HepG2 (cell line): Measurements from ENCODE around the gene BMP2K. TPM values are rescaled to one million over a fixed set of nuclear protein-coding genes. Genes with fewer than 3 reads are reported as not detected.

Source experiments
- ATAC-seq: fragments of 200-7000 bp; cut with Tn5 transposase; 3 replicates; pipeline ENCODE4 v1.9.1; 2020; ENCODE audit warnings: mild to moderate bottlenecking, moderate library complexity
- BruUV-seq: library from RNA; stranded (reverse); fragments of 400-500 nt; replicated peaks from 2 replicates; lab custom pipeline; 2021; lab: Mats Ljungman, UMichigan
- CTCF ChIA-PET: fragments of 300-600 bp; formaldehyde crosslinking; extraction: SDS; loops from one replicate; lab custom pipeline; 2021; ENCODE audit warnings: low total read pairs, inconsistent platforms, low intra/inter-chr PET ratio; lab: Yijun Ruan, JAX
- POLR2A ChIA-PET: fragments of 350-600 bp; sonication (Branson Sonifier 250); formaldehyde crosslinking; loops from one replicate; lab custom pipeline; 2020; ENCODE audit warnings: antibody characterized with exemption, inconsistent platforms; lab: Yijun Ruan, JAX
- DNase-seq: peaks from one replicate; pipeline ENCODE4 v3.0.0-alpha.2; 2015; ENCODE audit warnings: low spot score
- FAIRE-seq: peaks from 3 replicates; lab custom pipeline; 2011; peaks lifted over from hg19 to GRCh38; lab: Jason Lieb, UNC
- H2AFZ ChIP-seq: one replicate; pipeline ENCODE4 v1.6.1; 2011; ENCODE audit warnings: low read length, inconsistent platforms
- H3K27ac ChIP-seq: fragments of 300-600 bp; 3 replicates; pipeline ENCODE4 v1.8.0; 2011; ENCODE audit warnings: mixed run types, mild to moderate bottlenecking, mixed read lengths, low read length, inconsistent platforms; ENCODE audit not compliant: insufficient read depth; ENCODE audit errors: extremely low read length
- H3K27me3 ChIP-seq, 2 experiments: fragments of 200-600 bp in 1 of 2; 2 replicates in 1 of 2; 3 replicates in 1 of 2; pipeline versions ENCODE4 v1.6.0 to v1.8.0; 2011; ENCODE audit warnings: low read length in 2 of 2, mild to moderate bottlenecking in 2 of 2, moderate library complexity in 2 of 2, inconsistent platforms in 1 of 2; ENCODE audit not compliant: insufficient read depth in 2 of 2, control insufficient read depth in 1 of 2
- H3K36me3 ChIP-seq, 2 experiments: fragments of 200-600 bp in 1 of 2; replicated peaks in 1 of 2; 2 replicates in 1 of 2; 3 replicates in 1 of 2; pipeline versions ENCODE4 v1.5.1 to v1.8.0; 2011; ENCODE audit warnings: low read length in 2 of 2, inconsistent platforms in 1 of 2; ENCODE audit not compliant: insufficient read depth in 2 of 2, control insufficient read depth in 1 of 2
- H3K4me1 ChIP-seq: 2 replicates; pipeline ENCODE4 v1.5.1; 2012; ENCODE audit warnings: low read length, inconsistent platforms; ENCODE audit not compliant: insufficient read depth
- H3K4me2 ChIP-seq: 2 replicates; pipeline ENCODE4 v1.6.0; 2011; ENCODE audit warnings: low read depth, low read length, inconsistent platforms
- H3K4me3 ChIP-seq, 3 experiments: fragments of 200-600 bp in 1 of 3; sonication (generic), shearing (Covaris generic) in 1 of 3; replicated peaks in 1 of 3; 2 replicates each; pipeline ENCODE4 v1.5.1; 2011 to 2016; ENCODE audit warnings: low read length in 3 of 3, inconsistent platforms in 2 of 3, low read depth in 2 of 3, mild to moderate bottlenecking in 2 of 3, control low read depth in 1 of 3, mixed read lengths in 1 of 3; ENCODE audit not compliant: insufficient read depth in 1 of 3
- H3K79me2 ChIP-seq: one replicate; pipeline ENCODE4 v1.6.1; 2011; ENCODE audit warnings: low read length, inconsistent platforms; ENCODE audit not compliant: insufficient read depth
- H3K9ac ChIP-seq: 2 replicates; pipeline ENCODE4 v1.6.0; 2011; ENCODE audit warnings: mild to moderate bottlenecking, low read depth, low read length, inconsistent platforms; ENCODE audit not compliant: insufficient read depth
- H3K9me3 ChIP-seq: 2 replicates; pipeline ENCODE4 v1.5.1; 2012; ENCODE audit warnings: mild to moderate bottlenecking, low read length
- H4K20me1 ChIP-seq: 2 replicates; pipeline ENCODE4 v1.6.0; 2011; ENCODE audit warnings: inconsistent platforms, mild to moderate bottlenecking, low read length, moderate library complexity; ENCODE audit not compliant: insufficient read depth
- CREBL2 ChIP-seq: sonication (generic); formaldehyde crosslinking; IDR thresholded peaks from 2 replicates; pipeline ENCODE4 v1.8.1; 2023; ENCODE audit warnings: missing genetic modification reagents, mild to moderate bottlenecking, borderline replicate concordance
- FOXJ3 ChIP-seq: sonication (generic); formaldehyde crosslinking; IDR thresholded peaks from 2 replicates; pipeline ENCODE4 v1.4.0; 2020; ENCODE audit warnings: missing genetic modification reagents, mild to moderate bottlenecking, borderline replicate concordance
- HIC2 ChIP-seq: sonication (generic); formaldehyde crosslinking; IDR thresholded peaks from 2 replicates; pipeline ENCODE4 v1.9.0; 2022; ENCODE audit warnings: low read depth, missing genetic modification reagents
- LBX2 ChIP-seq: sonication (generic); formaldehyde crosslinking; IDR thresholded peaks from 2 replicates; pipeline ENCODE4 v1.5.0; 2020; ENCODE audit warnings: missing genetic modification reagents, mild to moderate bottlenecking, borderline replicate concordance
- NFYC ChIP-seq: IDR thresholded peaks from 2 replicates; pipeline ENCODE4 v1.6.1; 2016; ENCODE audit warnings: missing genetic modification reagents, missing compliant biosample characterization
- NRL ChIP-seq: sonication (generic); formaldehyde crosslinking; IDR thresholded peaks from 2 replicates; pipeline ENCODE4 v1.5.0; 2020; ENCODE audit warnings: missing genetic modification reagents, mild to moderate bottlenecking, moderate library complexity, borderline replicate concordance
- SPEN ChIP-seq: sonication (generic); formaldehyde crosslinking; IDR thresholded peaks from 2 replicates; pipeline ENCODE4 v1.5.1; 2020; ENCODE audit warnings: low read depth, mild to moderate bottlenecking, missing genetic modification reagents
- ZFY ChIP-seq: sonication (generic); formaldehyde crosslinking; IDR thresholded peaks from 2 replicates; pipeline ENCODE4 v1.4.0; 2020; ENCODE audit warnings: missing genetic modification reagents
- ZNF224 ChIP-seq: sonication (generic); formaldehyde crosslinking; IDR thresholded peaks from 2 replicates; pipeline ENCODE4 v1.5.0; 2020; ENCODE audit warnings: mild to moderate bottlenecking, missing genetic modification reagents
- ZNF44 ChIP-seq: sonication (generic); formaldehyde crosslinking; IDR thresholded peaks from 2 replicates; pipeline ENCODE4 v1.5.1; 2020; ENCODE audit warnings: mild to moderate bottlenecking, missing genetic modification reagents
- ZNF496 ChIP-seq: sonication (generic); formaldehyde crosslinking; IDR thresholded peaks from 2 replicates; pipeline ENCODE4 v1.8.1; 2023; ENCODE audit warnings: mild to moderate bottlenecking, moderate library complexity, missing genetic modification reagents; ENCODE audit not compliant: insufficient replicate concordance
- ZNF577 ChIP-seq: sonication (generic); formaldehyde crosslinking; IDR thresholded peaks from 2 replicates; pipeline ENCODE4 v1.4.0; 2020; ENCODE audit warnings: mild to moderate bottlenecking, low read depth, missing genetic modification reagents, borderline replicate concordance
- ZNF792 ChIP-seq: IDR thresholded peaks from 2 replicates; pipeline ENCODE4 v1.6.1; 2016
- in situ Hi-C: cut with HindIII; loops from 2 replicates; pipeline ENCODE4 v1.10.0; 2017; ENCODE audit warnings: low pct_unique_long_range_greater_than_20kb; ENCODE audit not compliant: extremely low pct_ligation_motif_present
- intact Hi-C: fragments of 100-400 bp; cut with micrococcal nuclease; formaldehyde crosslinking; loops from one replicate; pipeline ENCODE4 v1.10.0; 2022; ENCODE audit not compliant: unreplicated experiment
- polyA plus RNA-seq, 8 experiments: library from polyadenylated mRNA; depleted of rRNA in 3 of 8; stranded (reverse) in 7 of 8; unstranded in 1 of 8; fragments of >200 nt; fragmentation: Illumina TruSeq in 4 of 8; extraction: Trizol in 4 of 8; gene quantifications; 2 replicates each; pipeline versions ENCODE4 v1.2.1 to v1.2.3, GENCODE V29; 2011 to 2016; ENCODE audit warnings: low read depth in 4 of 8, missing spikeins in 1 of 8, mixed read lengths in 1 of 8; ENCODE audit not compliant: insufficient read depth in 1 of 8
- total RNA-seq, 5 experiments: library from RNA; depleted of rRNA; stranded (reverse); fragments of >200 nt; fragmentation: Illumina TruSeq; extraction: Trizol; gene quantifications; 2 replicates each; pipeline ENCODE4 v1.2.3, GENCODE V29; 2016; ENCODE audit warnings: low read depth in 1 of 5

BMP2K gene
- total and polyA plus RNA-seq, 2 of the 13 experiments (the other 11 are each of a cell fraction or from before 2014, with no cell fraction given): 8.6 to 15.2 TPM

- Histone ChIP-seq H3K4me3 (no peak overlapping the region), H4K20me1 (no peaks in the 10 kb centered on the region)
- no peak for DNase-seq
- no peak for ATAC-seq
- TF ChIP-seq LBX2 (no peak), CREBL2 (CRISPR knock-in tag) (no peak), ZNF44 (no peak), FOXJ3 (no peak), ZNF224 (no peak), HIC2 (CRISPR knock-in tag) (no peak), SPEN (CRISPR knock-in tag) (no peak), ZFY (CRISPR knock-in tag) (no peak), ZNF577 (no peak), ZNF792 (no peak), ZNF496 (CRISPR knock-in tag) (no peak), NRL (CRISPR knock-in tag) (no peak), NFYC (CRISPR knock-in tag) (no peak)
- TF ChIP-seq, all 625 proteins: peak for 0
- intact Hi-C loops (no loop called here), in situ Hi-C loops (no loop called here)
- BruUV-seq: no TSS peak
- POLR2A ChIA-PET: no interaction called here
- Histone ChIP-seq H3K27ac (no peak overlapping the region), H3K4me2 (no peak overlapping the region), H3K9me3 (no peaks in the 10 kb centered on the region), H3K9ac (no peak overlapping the region), H3K27me3 (peaks cover 0 to 1% of the 10 kb centered on the region in 2 experiments; a peak in 1 of 5 replicates), H3K4me1 (no peaks in the 10 kb centered on the region), H2AFZ (no peak overlapping the region), H3K79me2 (no peaks in the 10 kb centered on the region), H3K36me3 (no peaks in the 10 kb centered on the region)
- CTCF ChIA-PET: no interaction called here
- no peak for FAIRE-seq
These were observed 11.6 kb upstream of the BMP2K start for GRCh38 chr4:78764498-78764961.
